PC-3 (cell line): Measurements from ENCODE around the gene ATOH8.

ENCODE experiments used
- CTCF ChIP-seq: fragments of 300-600 bp; sonication (generic); conservative IDR thresholded peaks from 2 replicates; pipeline ENCODE4 v1.5.1; 2017; ENCODE audit warnings: antibody characterized with exemption, low read depth, mild to moderate bottlenecking, low read length
- EZH2 ChIP-seq: fragments of 300-600 bp; sonication (generic); IDR thresholded peaks from one replicate; pipeline ENCODE4 v1.6.1; 2017; ENCODE audit warnings: antibody characterized with exemption, mild to moderate bottlenecking, low read length; ENCODE audit not compliant: unreplicated experiment

GRCh38 chr2:85737961-85738360 lies 15.8 kb upstream of the ATOH8 start:
- TF ChIP-seq CTCF (no peak), EZH2 (no peak)
